ENCODE results near the gene AREG.

DNA sequence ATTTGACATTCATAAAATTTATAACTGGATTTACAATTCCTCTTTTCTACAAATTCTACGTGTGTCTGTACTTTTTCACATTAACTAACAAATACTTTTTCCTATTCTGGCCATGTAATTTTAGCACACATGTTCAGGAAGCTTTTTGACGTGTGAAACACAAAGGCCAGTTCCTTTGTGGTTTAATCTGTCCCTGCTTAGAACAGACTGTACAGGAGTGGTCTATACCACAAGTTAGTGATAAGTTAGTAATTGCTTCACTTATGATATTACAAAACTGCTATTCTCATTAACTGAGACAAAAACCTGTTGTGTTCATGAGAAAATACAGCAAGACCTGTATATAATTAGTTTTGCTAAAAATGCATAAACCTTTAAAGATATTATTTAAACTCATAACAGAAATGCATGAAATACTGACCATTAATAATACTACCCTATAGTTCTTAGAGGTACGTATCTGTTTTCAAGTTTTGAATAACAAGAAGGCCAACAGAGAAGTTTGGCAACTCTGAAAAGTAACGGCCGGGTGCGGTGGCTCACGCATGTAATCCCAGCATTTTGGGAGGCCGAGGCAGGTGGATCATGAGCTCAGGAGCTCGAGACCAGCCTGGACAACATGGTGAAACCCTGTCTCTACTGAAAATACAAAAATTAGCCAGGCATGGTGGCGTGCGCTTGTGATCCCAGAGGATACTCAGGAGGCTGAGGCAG lies 13.7 kb upstream of the AREG start:
- TF ChIP-seq, protein P1, sequence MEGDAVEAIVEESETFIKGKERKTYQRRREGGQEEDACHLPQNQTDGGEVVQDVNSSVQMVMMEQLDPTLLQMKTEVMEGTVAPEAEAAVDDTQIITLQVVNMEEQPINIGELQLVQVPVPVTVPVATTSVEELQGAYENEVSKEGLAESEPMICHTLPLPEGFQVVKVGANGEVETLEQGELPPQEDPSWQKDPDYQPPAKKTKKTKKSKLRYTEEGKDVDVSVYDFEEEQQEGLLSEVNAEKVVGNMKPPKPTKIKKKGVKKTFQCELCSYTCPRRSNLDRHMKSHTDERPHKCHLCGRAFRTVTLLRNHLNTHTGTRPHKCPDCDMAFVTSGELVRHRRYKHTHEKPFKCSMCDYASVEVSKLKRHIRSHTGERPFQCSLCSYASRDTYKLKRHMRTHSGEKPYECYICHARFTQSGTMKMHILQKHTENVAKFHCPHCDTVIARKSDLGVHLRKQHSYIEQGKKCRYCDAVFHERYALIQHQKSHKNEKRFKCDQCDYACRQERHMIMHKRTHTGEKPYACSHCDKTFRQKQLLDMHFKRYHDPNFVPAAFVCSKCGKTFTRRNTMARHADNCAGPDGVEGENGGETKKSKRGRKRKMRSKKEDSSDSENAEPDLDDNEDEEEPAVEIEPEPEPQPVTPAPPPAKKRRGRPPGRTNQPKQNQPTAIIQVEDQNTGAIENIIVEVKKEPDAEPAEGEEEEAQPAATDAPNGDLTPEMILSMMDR (conservative IDR thresholded peaks at IDR 0.05 in 1 of 2, IDR thresholded peaks at IDR 0.05 in 1 of 2; ENCODE audit: low read depth in 1 of 2, low read length in 2 of 2) = no peak
- TF ChIP-seq EZH2 (IDR thresholded peaks at IDR 0.05; ENCODE audit: low read length, missing control alignments) = no peak

Measured in fibroblast of lung (primary cell).